GM21390 (cell line): ENCODE data around the gene TRIM28.
"Not testable (repeated sequence)": the region's sequence is repeated elsewhere in the genome, so short reads cannot be mapped to it uniquely, and the experiment has no call there.

ENCODE experiments used
- ATAC-seq: cut with Tn5 transposase; IDR thresholded peaks from one replicate; pipeline ENCODE4 v1.9.1; 2021; ENCODE audit not compliant: unreplicated experiment

TRIM28 gene

DNA sequence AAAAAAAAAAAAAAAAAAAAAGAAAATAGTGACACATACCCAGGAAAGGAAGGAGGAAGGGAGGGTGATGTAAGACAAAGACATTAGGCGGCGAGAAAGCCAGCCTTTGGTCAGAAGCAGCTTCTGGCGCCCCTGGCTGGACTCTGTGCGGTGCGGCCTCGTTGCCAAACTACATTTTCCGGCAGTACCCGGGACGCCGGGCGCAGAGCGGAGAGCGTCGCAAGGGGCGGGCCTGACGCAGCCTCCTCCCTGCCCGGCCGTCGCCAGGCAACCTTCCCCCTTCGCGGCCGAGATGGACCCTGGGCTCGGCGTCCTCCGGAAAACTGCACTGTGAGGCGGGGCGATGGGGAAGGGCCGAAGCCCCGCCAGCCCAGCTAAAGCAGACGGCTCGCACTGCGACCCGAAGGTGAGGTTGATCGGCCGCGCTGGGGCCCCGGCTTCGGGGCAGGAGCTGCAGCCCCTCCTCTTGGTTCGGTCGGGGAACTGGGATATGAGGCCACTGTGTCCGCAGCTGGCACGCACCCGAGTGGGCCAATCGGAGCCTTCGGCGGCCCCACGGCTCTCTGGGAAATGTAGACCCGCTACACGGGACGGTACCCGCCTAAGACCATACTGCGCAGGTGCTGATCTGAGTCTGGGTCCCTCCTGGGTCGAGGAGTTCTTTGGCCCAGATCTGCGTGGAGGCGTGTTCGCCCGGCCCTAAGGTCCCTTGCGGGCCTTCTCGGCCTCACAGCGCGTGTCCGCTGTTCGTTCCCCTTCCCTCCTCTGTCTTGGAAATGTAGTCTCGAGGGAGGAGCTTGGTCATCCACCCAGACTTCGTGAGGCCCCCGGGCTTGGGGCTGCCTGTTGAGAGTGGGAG, 31.5 kb downstream of the TRIM28 start:
- ATAC-seq = peak; percentile 39

DNA sequence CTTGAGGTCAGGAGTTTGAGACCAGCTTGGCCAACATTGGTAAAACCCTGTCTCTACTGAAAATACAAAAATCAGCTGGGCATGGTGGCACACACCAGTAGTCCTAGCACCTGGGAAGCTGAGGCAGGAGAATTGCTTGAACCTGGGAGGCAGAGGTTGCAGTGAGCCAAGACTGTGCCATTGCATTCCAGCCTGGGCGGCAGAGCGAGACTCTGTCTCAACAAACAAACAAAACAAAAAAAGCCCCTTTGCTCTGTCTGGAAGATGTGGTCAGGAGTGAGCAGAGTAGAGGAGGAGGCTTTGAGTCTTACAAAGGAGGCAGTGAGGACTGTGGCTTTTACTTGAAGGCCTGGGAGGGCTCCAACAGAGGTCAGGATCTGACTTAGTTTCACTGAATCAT, 33.7 kb downstream of the TRIM28 start:
- not testable (repeated sequence) for ATAC-seq

DNA sequence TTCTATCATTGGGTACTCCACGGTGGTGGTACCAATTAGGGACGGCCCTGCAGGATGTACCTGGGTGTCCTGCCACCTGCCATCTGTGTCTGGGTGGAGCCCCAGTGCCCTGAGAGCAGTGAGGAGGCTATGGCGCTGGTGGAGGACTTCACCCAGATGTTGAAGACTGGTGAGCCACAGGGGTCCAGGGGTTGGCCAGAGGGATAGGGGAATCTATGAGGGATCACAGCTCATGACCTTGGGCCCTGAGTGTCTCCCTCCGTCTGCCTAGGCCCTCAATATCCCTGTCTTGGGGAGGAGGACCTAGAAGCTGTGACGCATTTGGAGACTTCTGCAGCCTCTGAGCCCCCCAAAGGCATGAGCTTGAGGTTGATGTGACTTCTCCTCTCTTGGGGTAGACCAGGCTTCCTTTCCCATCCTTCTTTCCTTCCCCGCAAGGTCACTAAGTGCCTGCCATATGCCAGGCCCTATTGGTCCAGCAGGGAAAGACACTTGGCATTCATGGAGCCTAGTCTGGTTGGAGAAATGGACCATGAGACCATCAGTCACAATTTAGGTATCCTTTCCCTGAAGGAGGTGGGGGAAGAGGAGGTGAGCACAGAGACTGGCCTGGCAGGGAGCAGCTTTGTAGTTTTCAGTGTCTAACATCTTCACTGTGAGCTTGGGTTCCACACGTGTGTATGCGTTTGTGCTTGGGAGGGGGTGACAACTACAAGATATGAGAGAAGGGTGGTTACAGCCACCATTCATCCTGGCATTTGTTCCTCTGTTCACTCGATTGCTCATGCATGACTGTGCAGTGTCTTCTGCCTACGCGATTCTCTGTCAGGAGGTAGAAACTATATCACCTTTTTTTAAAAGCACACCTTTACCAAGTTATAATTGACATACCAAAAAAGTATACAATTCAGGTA, 34.4 kb downstream of the TRIM28 start:
- ATAC-seq = no peak

DNA sequence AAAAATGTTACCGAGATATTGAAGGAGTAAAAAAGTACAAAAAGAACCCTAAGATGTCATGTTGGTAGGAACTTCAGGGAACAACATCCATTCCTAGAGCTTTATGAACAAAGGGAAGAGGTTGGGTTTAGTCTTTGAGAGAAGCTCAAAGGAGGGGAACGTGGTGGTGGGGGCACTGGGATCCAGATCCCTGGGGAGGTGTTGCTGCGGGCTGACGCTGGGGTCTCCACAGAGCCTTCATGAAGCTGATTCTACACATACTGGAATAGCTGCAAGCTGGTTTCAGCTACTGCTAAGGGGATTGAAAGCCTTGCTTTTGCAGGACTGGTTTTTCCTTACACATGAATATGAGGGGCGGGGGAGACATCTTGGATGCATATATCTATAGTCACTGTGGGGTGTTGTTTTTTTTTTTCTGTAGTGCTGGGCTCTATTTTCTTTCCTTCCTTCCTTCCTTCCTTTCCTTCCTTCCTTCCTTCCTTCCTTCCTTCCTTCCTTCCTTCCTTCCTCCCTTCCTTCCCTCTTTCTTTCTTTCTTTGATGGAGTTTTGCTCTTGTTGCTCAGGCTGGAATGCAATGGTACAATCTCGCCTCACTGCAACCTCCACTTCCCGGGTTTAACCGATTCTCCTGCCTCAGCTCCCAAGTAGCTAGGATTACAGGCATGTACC, 35.7 kb downstream of the TRIM28 start:
- ATAC-seq = no peak

GRCh38 chr19:58581227-58582141, 37.6 kb downstream of the TRIM28 start:
- ATAC-seq = no peak

DNA sequence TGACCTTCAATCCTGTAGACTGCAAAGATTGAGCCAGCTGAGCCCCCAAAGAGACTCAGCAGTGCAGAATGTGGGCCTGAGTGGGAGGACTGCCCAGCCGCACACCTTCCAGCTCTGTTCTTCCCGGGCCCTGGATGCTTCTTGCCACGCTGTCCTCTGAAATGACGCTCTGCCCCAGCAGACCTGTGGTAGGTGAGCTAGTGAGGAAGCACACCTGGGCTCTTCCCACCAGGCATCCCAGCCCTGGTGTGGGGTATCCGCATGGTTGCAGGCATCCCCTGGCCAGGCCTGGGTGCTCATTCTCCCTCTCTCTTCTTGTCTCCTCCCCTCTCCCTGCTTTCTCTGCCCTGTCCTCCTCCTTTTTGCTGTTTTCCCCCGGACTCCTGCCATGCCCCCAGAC, 39.1 kb downstream of the TRIM28 start:
- no peak for ATAC-seq

- no peak for ATAC-seq
Observed at GRCh38 chr19:58584498-58585441, 40.9 kb downstream of the TRIM28 start.

DNA sequence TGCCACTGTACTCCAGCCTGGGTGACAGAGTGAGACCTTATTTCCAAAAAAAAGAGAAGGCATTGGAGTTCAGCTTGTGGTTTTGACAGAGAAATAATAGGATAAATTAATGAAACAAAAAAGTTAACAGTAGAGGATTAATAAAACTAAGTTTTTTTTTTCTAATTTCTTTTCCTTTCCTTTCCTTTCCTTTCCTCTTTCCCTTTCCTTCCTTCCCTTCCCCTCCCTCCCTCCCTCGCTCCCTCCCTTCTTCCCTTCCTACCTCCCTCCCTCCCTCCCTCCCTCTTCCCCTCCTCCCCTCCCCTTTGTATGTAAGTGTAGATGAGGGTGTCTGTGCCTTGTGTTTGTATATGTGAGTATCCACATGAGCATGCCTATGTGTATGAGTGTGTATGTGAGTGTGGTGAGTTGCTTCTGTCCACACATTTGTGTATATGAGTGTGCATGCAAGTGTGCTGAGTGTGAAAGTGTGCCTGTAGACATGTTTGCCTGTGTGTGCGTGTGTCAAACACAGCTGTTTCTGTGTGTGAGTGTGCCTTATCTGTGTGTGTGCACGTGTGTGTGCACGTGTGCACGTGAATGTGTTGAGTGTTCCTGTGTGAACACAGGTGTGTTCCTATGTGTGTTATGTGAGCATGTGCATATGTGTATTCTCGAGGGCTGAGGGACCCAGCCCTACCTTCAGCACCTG, 41.7 kb downstream of the TRIM28 start:
- ATAC-seq = no peak

- no peak for ATAC-seq
Observed at GRCh38 chr19:58586133-58586765, 42.4 kb downstream of the TRIM28 start.
